COLO829 (cell line): ENCODE data around the gene RNPEPL1.
"Not testable (repeated sequence)": the region's sequence is repeated elsewhere in the genome, so short reads cannot be mapped to it uniquely, and the experiment has no call there.

Source experiments
- DNase-seq: peaks from one replicate; pipeline ENCODE4 v3.0.0; 2012; ENCODE audit warnings: low spot score

The RNPEPL1 gene

GRCh38 chr2:240538031-240538780 is 30.1 kb upstream of the RNPEPL1 start:
- DNase-seq: no peak

GRCh38 chr2:240539101-240539500 is 29.2 kb upstream of the RNPEPL1 start:
- DNase-seq: not testable (repeated sequence)

- no peak for DNase-seq
These were observed 28.4 kb upstream of the RNPEPL1 start for GRCh38 chr2:240539906-240540305.

- no peak for DNase-seq
These were observed 17.0 kb upstream of the RNPEPL1 start for GRCh38 chr2:240551288-240551687.

GRCh38 chr2:240551811-240552210 is 16.5 kb upstream of the RNPEPL1 start:
- no peak for DNase-seq

- DNase-seq: no peak
These were observed 14.3 kb upstream of the RNPEPL1 start for GRCh38 chr2:240553956-240554480.

GRCh38 chr2:240554767-240555493 is 13.4 kb upstream of the RNPEPL1 start:
- no peak for DNase-seq

GRCh38 chr2:240555541-240556250 is 12.6 kb upstream of the RNPEPL1 start:
- DNase-seq: no peak

- no peak for DNase-seq
These were observed 11.7 kb upstream of the RNPEPL1 start for GRCh38 chr2:240556553-240557100.

- no peak for DNase-seq
These were observed 11.1 kb upstream of the RNPEPL1 start for GRCh38 chr2:240557101-240557751.

- no peak for DNase-seq
These were observed 10.5 kb upstream of the RNPEPL1 start, which contains the start of gene ANKMY1 for GRCh38 chr2:240557808-240558207. Gene ANKMY1 (minus strand): TSS chr2:240557988. CDS start chr2:240557335, 653 bp downstream.

GRCh38 chr2:240558236-240558761 is 10.0 kb upstream of the RNPEPL1 start:
- no peak for DNase-seq

GRCh38 chr2:240559286-240559685 is 9.0 kb upstream of the RNPEPL1 start:
- DNase-seq: no peak

GRCh38 chr2:240560084-240560479 is 8.2 kb upstream of the RNPEPL1 start, which contains the start of gene DUSP28:
Gene DUSP28 (plus strand): TSS chr2:240560357. CDS start chr2:240560685, 328 bp downstream.
- peak; percentile 85 for DNase-seq

GRCh38 chr2:240560480-240561324 is 7.6 kb upstream of the RNPEPL1 start:
- peak; percentile 96 for DNase-seq

GRCh38 chr2:240561325-240561971 is 6.8 kb upstream of the RNPEPL1 start:
- DNase-seq: no peak

- not testable (repeated sequence) for DNase-seq
These were observed 5.1 kb upstream of the RNPEPL1 start for GRCh38 chr2:240563231-240563630.

- DNase-seq: no peak
These were observed 4.2 kb upstream of the RNPEPL1 start for GRCh38 chr2:240563951-240564560.
